Breast epithelium (tissue), 4 donors: ENCODE results near the gene CCDC116. TPM values are rescaled to one million over a fixed set of nuclear protein-coding genes. Genes with fewer than 3 reads are reported as not detected.
A peak's percentile ranks its signal among the peaks of the same experiment; 100 is the strongest.
"Not testable (repeated sequence)": the region's sequence is repeated elsewhere in the genome, so short reads cannot be mapped to it uniquely, and the experiment has no call there.

ENCODE experiments used
- DNase-seq, 2 donors: peaks; one replicate each; pipeline ENCODE4 v3.0.0-alpha.2; 2019; ENCODE audit warnings: low spot score in 2 of 2
- H3K27ac ChIP-seq, 2 donors: fragments of 200-600 bp; sonication (generic) in 1 of 2; one replicate each; pipeline ENCODE4 v1.5.1; 2016 to 2019; ENCODE audit warnings: mild to moderate bottlenecking in 1 of 2
- H3K27me3 ChIP-seq, 2 donors: fragments of 200-600 bp; sonication (generic) in 1 of 2; one replicate each; pipeline versions ENCODE4 v1.5.1 to v1.6.0; 2017 to 2019; ENCODE audit warnings: control low read depth in 1 of 2, mild to moderate bottlenecking in 1 of 2
- H3K36me3 ChIP-seq: fragments of 200-600 bp; one replicate; pipeline ENCODE4 v1.5.1; 2019
- H3K4me1 ChIP-seq, 2 donors: fragments of 200-600 bp; sonication (generic); one replicate each; pipeline ENCODE4 v1.5.1; 2016 to 2019; ENCODE audit warnings: control low read depth in 1 of 2
- H3K4me3 ChIP-seq, 3 donors: fragments of 200-600 bp; sonication (generic); 1 replicate in 2 of 3; 2 replicates in 1 of 3; pipeline ENCODE4 v1.5.1; 2016 to 2019; ENCODE audit warnings: mild to moderate bottlenecking in 3 of 3, moderate library complexity in 2 of 3
- H3K9me3 ChIP-seq, 2 donors: fragments of 200-600 bp; sonication (generic) in 1 of 2; one replicate each; pipeline ENCODE4 v1.5.1; 2016 to 2019; ENCODE audit warnings: control low read depth in 1 of 2
- POLR2A ChIP-seq: fragments of 450-650 bp; IDR thresholded peaks from one replicate; pipeline ENCODE4 v1.6.1; 2016; ENCODE audit warnings: antibody characterized with exemption, mild to moderate bottlenecking, moderate library complexity
- POLR2AphosphoS5 ChIP-seq, 3 donors: sonication (generic); formaldehyde crosslinking; IDR thresholded peaks; one replicate each; pipeline ENCODE4 v1.6.1; 2017; ENCODE audit warnings: antibody characterized with exemption in 3 of 3
- intact Hi-C: fragments of 100-400 bp; cut with DNase I; formaldehyde crosslinking; loops from one replicate; pipeline ENCODE4 v1.15.1; 2023; ENCODE audit warnings: low total_unique reads
- total RNA-seq, 3 donors: library from RNA; depleted of rRNA; stranded (reverse); fragments of >200 nt; gene quantifications; one replicate each; pipeline ENCODE4 v1.1.0, GENCODE V29; 2016
- TF ChIP-seq, protein P1 (sequence below), 3 donors: fragments of 450-650 bp; IDR thresholded peaks; one replicate each; pipeline ENCODE4 v1.5.1; 2016 to 2017; ENCODE audit warnings: antibody characterized with exemption in 3 of 3, mild to moderate bottlenecking in 3 of 3, moderate library complexity in 3 of 3

CCDC116 gene
- total RNA-seq, 3 donors from 2014 or later = 0.15 to 0.33 TPM; not detected in 1

GRCh38 chr22:21643533-21644357, 11.2 kb downstream of the CCDC116 start:
- peak overlapping the region in 1 of 3 donors; percentile 78 for H3K4me3 ChIP-seq
- no peaks in the 10 kb centered on the region for H3K36me3 ChIP-seq
- H3K9me3 ChIP-seq = no peaks in the 10 kb centered on the region
- H3K27me3 ChIP-seq = no peaks in the 10 kb centered on the region
- no peak for DNase-seq
- H3K4me1 ChIP-seq = peaks cover 0 to 4% of the 10 kb centered on the region in 2 donors
- intact Hi-C loops = no loop called here
- TF ChIP-seq, protein P1, sequence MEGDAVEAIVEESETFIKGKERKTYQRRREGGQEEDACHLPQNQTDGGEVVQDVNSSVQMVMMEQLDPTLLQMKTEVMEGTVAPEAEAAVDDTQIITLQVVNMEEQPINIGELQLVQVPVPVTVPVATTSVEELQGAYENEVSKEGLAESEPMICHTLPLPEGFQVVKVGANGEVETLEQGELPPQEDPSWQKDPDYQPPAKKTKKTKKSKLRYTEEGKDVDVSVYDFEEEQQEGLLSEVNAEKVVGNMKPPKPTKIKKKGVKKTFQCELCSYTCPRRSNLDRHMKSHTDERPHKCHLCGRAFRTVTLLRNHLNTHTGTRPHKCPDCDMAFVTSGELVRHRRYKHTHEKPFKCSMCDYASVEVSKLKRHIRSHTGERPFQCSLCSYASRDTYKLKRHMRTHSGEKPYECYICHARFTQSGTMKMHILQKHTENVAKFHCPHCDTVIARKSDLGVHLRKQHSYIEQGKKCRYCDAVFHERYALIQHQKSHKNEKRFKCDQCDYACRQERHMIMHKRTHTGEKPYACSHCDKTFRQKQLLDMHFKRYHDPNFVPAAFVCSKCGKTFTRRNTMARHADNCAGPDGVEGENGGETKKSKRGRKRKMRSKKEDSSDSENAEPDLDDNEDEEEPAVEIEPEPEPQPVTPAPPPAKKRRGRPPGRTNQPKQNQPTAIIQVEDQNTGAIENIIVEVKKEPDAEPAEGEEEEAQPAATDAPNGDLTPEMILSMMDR (IDR thresholded peaks at IDR 0.05) = no peak
- TF ChIP-seq POLR2A (no peak), POLR2AphosphoS5 (IDR thresholded peaks at IDR 0.05) (no peak)
- no peak overlapping the region for H3K27ac ChIP-seq

GRCh38 chr22:21645513-21645912, 13.0 kb downstream of the CCDC116 start:
- H3K9me3 ChIP-seq, intact Hi-C loops, H3K4me3 ChIP-seq, H3K27ac ChIP-seq, H3K36me3 ChIP-seq, DNase-seq, H3K4me1 ChIP-seq, H3K27me3 ChIP-seq: not testable (repeated sequence)

- H3K9me3 ChIP-seq = no peaks in the 10 kb centered on the region
- H3K36me3 ChIP-seq = no peaks in the 10 kb centered on the region
- intact Hi-C loops = no loop called here
- no peak overlapping the region for H3K27ac ChIP-seq
- H3K4me1 ChIP-seq = peaks cover 0 to 11% of the 10 kb centered on the region in 2 donors
- TF ChIP-seq, protein P1 (IDR thresholded peaks at IDR 0.05) = peak; percentile 56 to 87 (median 87)
- TF ChIP-seq POLR2AphosphoS5 (IDR thresholded peaks at IDR 0.05) = no peak
- H3K27me3 ChIP-seq = no peaks in the 10 kb centered on the region
- DNase-seq = peak; percentile 69 to 73
- H3K4me3 ChIP-seq = no peak overlapping the region
Observed at GRCh38 chr22:21646608-21647590, 14.3 kb downstream of the CCDC116 start.

DNA sequence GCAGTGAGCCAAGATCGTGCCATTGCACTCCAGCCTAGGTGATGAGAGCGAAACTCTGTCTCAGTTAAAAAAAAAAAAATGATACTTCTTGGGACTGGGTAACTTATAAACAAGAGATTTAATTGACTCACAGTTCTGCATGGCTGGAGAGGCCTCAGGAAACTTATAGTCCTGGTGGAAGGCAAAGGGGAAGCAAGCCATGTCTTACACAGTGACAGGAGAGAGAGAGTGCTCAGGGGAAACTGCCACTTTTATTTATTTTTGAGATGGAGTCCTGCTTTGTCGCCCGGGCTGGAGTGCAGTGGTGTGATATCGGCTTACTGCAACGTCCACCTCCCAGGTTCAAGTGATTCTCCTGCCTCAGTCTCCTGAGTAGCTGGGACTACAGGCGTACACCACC, 17.7 kb downstream of the CCDC116 start:
- intact Hi-C loops = no loop called here
- Histone ChIP-seq H3K4me1 (peaks cover 0 to 7% of the 10 kb centered on the region in 2 donors), H3K27ac (no peak overlapping the region), H3K9me3 (no peaks in the 10 kb centered on the region), H3K27me3 (no peaks in the 10 kb centered on the region), H3K36me3 (no peaks in the 10 kb centered on the region), H3K4me3 (no peak overlapping the region)
- TF ChIP-seq, protein P1 (IDR thresholded peaks at IDR 0.05) = no peak
- TF ChIP-seq POLR2A (no peak), POLR2AphosphoS5 (IDR thresholded peaks at IDR 0.05) (no peak)
- DNase-seq = no peak

DNA sequence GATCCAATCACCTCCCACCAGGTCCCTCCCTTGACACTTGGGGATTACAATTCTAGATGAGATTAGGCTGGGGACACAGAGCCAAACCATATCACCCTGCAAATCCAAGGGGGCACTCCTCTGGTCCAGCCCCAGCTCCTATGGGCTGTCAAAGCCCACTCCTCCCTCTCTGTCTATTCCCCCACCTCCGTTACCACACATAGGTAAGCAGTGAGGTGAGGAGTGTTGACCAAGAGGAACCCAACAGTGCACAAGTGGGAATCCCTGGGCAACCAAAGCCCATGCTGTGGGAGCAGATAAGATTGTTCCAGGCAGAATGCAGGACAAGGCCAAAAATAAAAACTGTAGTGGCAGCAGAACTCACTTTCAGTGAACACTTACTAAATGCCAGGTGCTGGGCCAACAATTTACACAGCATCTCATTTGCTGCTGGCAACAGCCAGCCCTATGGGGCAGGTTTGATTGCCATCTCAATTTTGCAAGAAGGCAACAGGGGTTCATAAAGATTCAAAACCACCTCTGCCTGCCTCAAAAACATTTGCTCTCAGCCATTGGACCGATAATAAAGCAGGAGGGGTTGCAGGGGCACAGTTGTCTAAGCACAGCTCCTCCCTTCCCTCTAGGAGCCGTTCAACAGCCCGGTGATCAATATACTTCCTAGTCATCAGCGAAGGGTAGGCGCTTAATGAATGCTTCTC, 18.4 kb downstream of the CCDC116 start:
- Histone ChIP-seq H3K4me1 (peaks cover 0 to 7% of the 10 kb centered on the region in 2 donors), H3K36me3 (no peaks in the 10 kb centered on the region), H3K9me3 (no peaks in the 10 kb centered on the region), H3K27me3 (no peaks in the 10 kb centered on the region), H3K4me3 (peak overlapping the region; percentile 50 to 91 (median 58)), H3K27ac (no peak overlapping the region)
- no peak for DNase-seq
- TF ChIP-seq POLR2AphosphoS5 (IDR thresholded peaks at IDR 0.05) (no peak), POLR2A (no peak)
- TF ChIP-seq, protein P1 (IDR thresholded peaks at IDR 0.05) = no peak
- intact Hi-C loops = no loop called here
